Mesodermal cell (in vitro differentiated cells): ENCODE measurements around the gene GRID1.

Experiments
- H3K27ac ChIP-seq: 2 replicates; pipeline ENCODE4 v1.7.0; 2013; ENCODE audit warnings: mild to moderate bottlenecking, low read depth, low read length, moderate library complexity; ENCODE audit not compliant: severe bottlenecking
- H3K36me3 ChIP-seq: 2 replicates; pipeline ENCODE4 v1.7.1; 2013; ENCODE audit warnings: mild to moderate bottlenecking, low read length, moderate library complexity; ENCODE audit not compliant: control insufficient read depth, insufficient read depth
- H3K4me1 ChIP-seq: one replicate; pipeline ENCODE4 v1.7.1; 2013; ENCODE audit warnings: mild to moderate bottlenecking, low read length; ENCODE audit not compliant: insufficient read depth, control insufficient read depth, poor library complexity, severe bottlenecking
- H3K4me3 ChIP-seq: 2 replicates; pipeline ENCODE4 v1.7.0; 2013; ENCODE audit warnings: low read length, control low read depth, mild to moderate bottlenecking; ENCODE audit not compliant: insufficient read depth, poor library complexity, severe bottlenecking; ENCODE audit errors: extremely low read depth
- H3K9me3 ChIP-seq: 2 replicates; pipeline ENCODE4 v1.7.1; 2013; ENCODE audit warnings: mild to moderate bottlenecking, low read length, moderate library complexity; ENCODE audit not compliant: control insufficient read depth
- WGBS, 2 experiments: methylation state at CpG; one replicate each; pipeline ENCODE4 v1.1.5; 2013; ENCODE audit warnings: missing lambda C conversion rate in 2 of 2; ENCODE audit not compliant: insufficient coverage in 2 of 2; 5-methylcytosine and 5-hydroxymethylcytosine counted together

Gene GRID1

DNA sequence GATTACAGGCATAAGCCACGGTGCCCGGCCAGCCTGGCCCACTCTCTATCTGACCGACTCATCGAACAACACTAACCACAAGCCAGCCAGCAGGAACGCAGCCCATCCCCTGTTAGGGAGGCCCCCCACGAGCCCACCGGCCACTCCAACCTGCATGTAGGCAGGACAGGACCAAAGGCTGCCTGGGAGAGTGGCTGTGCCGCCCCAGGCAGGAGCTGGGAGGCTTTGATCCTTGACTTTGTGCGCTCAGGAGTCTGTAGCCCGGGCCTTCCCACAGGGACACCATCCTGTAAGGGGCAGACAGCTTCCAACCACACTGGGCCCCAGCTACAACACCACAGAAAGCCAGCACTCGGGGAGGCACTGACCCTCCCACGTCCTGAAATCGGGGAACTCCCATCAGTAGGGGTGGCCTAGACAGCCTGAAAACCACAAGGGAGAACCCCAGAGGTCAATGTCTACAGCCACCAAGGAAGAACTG, 29.4 kb downstream of the GRID1 start:
- Histone ChIP-seq H3K4me1 (no peaks in the 10 kb centered on the region), H3K36me3 (no peaks in the 10 kb centered on the region), H3K9me3 (no peaks in the 10 kb centered on the region), H3K27ac (no peak overlapping the region), H3K4me3 (no peak overlapping the region)
- WGBS, 2 experiments, result 92 to 97% methylated on average over 11 to 13 of the region's 13 CpGs

DNA sequence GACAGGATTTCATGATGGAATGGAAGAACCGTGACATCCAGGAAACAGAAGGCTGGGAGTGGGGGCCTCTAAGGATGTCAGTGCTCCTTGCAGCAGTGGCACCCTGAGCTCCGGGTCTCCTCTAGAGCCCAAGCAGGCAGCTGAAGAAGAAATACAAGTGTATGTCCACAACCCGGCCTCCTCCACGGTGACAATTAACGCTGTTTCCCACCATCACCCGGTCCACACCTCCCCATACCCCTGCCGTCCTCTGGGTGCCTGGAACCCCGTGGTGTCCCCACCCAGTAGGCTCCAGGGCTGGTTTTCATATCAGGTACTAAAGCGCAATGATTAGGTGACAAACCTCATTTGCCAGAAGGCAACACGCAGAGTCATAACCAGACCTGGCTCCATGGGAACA, 30.3 kb downstream of the GRID1 start:
- no peaks in the 10 kb centered on the region for H3K36me3 ChIP-seq
- 89 to 92% methylated on average over 10 of the region's 10 CpGs for WGBS, 2 experiments

DNA sequence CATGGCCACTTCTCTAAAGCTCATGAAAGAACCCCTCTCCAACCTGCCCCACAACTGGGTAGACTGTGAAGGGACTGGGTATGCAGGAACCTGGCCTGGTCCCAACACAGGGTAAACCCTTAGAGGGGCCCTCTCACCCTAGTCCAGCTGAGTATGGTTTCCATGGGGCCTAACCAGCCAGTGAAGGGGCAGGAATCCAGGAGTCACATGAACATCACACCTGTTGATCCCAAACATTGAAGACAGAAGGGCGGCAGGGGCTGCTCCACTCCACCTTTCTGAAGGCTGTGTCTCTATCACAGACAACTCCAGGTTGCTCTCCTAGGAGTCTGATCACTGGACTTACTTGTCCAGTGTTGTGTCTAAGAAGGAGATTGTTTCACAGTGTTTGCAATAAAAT, 30.8 kb downstream of the GRID1 start:
- Histone ChIP-seq H3K36me3 (no peaks in the 10 kb centered on the region), H3K9me3 (no peaks in the 10 kb centered on the region), H3K27ac (no peak overlapping the region), H3K4me3 (no peak overlapping the region), H3K4me1 (no peaks in the 10 kb centered on the region)
- 100% methylated on average over 1 of the region's 1 CpG; no CpG with 5 or more reads in 1 of the 2 experiments for WGBS, 2 experiments

More for the DNA sequence above, 30.3 kb downstream of the GRID1 start:
- Histone ChIP-seq H3K27ac (no peak overlapping the region), H3K4me3 (no peak overlapping the region), H3K4me1 (no peaks in the 10 kb centered on the region), H3K9me3 (no peaks in the 10 kb centered on the region)

DNA sequence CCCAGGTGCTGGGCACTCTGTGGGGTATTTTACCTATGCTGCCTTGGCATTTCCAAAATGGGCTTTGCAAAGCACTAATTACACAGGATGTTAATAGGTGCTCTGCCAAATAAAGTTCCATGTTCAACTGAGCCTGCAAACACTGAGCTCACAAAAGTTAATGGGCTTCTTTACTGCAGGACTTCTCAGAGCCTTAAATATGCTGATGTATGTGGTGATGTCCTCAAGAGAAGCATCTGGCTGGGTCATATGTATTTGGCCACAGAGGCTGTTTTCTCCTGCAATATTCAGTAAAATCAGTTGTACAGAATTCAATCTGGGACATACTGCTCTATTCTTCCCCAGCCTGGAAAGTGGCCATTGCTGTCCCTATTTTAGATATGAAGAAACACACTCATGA, 31.3 kb downstream of the GRID1 start:
- H3K9me3 ChIP-seq, result no peaks in the 10 kb centered on the region
- H3K4me1 ChIP-seq, result no peaks in the 10 kb centered on the region
- H3K27ac ChIP-seq, result no peak overlapping the region
- no peaks in the 10 kb centered on the region for H3K36me3 ChIP-seq
- H3K4me3 ChIP-seq, result no peak overlapping the region

DNA sequence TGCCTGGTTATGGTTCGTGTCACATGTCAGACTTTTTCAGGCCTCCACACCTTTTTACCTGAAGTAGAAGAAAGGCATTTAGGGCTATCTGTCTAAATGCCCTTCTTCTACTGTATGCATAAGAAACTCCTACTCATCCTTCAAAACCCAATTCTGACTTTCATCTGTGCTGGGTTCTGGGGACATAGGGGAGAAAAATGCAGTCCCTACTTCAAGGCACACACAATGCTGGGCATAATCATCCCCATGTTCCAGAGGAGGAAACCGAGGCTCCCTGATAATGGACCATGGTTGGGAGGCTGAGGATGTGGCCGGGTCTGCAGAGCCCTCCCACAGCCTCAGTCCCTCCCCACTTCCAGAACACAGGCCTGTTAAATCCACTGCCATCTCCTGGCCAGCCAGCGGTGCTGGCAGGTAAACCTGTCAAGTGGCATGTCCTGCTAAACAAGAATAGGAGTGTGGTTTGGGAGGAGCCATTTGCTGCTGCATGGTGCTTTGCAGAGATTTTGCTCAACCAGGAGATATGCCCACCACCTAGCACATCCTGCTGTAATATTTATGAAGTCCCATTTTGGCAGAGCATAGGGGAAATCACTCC, 32.0 kb downstream of the GRID1 start:
- Histone ChIP-seq H3K4me3 (no peak overlapping the region), H3K36me3 (no peaks in the 10 kb centered on the region), H3K27ac (no peak overlapping the region), H3K4me1 (no peaks in the 10 kb centered on the region), H3K9me3 (no peaks in the 10 kb centered on the region)
- WGBS, 2 experiments, result 83% methylated on average over 2 of the region's 4 CpGs; no CpG with 5 or more reads in 1 of the 2 experiments

DNA sequence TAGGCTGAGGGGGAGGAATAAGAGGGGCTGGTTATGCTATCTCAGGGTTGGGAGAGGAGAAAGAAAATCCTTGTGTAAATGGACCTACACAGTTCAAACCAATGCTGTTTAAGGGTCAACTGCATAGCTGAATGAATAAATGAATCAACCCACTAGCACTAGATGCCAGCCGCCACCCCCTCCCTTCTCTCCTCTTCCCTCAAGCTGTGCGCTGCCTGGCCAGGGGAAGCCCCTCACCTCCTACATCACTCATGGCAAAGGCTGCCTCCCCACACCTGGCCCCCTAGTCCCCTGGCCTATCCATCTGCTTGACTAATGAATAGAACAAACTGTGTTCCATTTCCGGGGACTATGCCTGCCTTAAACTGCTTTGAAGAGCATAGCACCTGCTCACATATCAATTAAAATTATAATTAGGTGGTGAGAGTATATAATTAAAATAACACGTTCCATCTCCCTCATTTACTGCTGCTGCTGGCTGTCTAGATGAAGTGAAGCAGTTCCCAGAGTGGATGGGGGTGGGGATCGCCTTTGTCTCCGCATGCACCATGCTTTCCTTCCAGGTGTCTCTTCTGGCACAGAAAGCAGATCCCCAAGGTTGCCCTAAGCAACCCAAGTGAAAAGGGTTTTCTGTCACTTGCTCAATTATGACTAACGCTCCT, 32.6 kb downstream of the GRID1 start:
- no peak overlapping the region for H3K27ac ChIP-seq
- no peaks in the 10 kb centered on the region for H3K36me3 ChIP-seq
- no peak overlapping the region for H3K4me3 ChIP-seq
- H3K9me3 ChIP-seq, result no peaks in the 10 kb centered on the region
- no peaks in the 10 kb centered on the region for H3K4me1 ChIP-seq
- 81 to 88% methylated on average over 3 to 5 of the region's 7 CpGs for WGBS, 2 experiments

DNA sequence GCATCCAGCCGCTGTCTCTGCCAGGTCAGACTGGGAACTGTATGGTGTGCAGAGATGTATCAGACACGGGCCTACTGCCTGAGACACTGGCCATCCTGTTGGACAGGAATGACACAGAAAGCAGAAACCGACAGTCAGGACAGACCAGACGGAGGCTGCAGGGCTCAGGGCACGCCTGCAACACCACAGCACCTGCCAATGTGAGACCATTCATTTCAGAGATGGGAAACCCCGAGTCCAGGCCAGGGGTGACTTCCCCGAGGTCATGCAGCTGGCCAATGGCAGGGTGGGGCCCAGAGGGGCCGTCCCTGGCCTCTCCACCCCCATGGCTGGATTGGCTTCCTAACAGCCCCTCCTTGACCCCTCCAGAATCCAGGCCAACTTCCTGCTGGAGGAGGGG, 34.7 kb downstream of the GRID1 start:
- Histone ChIP-seq H3K36me3 (no peaks in the 10 kb centered on the region), H3K4me1 (no peaks in the 10 kb centered on the region), H3K27ac (no peak overlapping the region), H3K4me3 (no peak overlapping the region), H3K9me3 (no peaks in the 10 kb centered on the region)
- 89 to 92% methylated on average over 5 to 6 of the region's 8 CpGs for WGBS, 2 experiments

DNA sequence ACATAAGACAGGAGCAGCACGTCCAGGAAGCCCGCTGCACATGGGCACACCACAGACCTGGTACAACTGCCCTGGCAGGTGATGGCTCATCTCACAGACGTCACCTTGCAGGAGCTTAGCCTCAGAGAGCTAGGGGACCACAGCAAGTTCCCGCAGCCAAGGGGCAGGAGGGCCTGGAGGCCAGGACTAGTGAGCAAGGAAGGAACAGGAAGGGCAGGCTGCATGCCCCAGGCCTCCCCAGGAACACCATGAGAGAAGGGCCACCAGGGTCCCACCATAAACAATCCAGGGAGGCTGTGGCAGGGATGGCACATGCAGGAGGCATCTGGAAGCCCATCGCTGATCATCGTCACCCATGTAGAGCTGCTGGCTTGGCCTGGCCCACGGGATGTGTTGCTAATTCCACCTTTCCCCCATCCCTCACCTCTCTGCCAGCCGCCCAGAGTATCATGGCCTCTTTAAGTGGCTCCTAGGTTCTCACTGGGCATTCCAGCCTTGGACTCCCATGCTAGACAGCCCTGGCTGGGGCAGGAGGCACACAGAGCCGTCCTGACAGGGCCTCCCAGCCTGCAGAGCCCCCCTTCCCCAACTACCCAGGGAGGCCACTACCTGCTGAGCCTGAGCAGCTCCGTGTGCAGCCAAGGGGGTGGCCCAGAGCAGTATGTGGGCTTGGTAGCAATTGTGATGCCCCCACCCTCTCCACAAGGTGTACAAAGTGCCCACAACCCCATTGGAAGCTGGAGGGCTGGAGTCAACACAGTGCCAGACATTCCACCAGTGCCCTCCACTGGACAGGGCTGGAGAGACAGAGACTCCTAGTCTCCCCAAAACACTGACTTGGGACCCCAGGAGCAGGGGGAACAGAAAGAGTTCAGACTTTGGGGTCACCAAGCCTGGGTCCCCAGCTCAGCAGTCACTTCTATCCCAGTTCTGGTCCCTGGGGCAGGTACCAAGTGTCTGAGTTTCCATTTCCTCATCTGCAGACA, 35.5 kb downstream of the GRID1 start:
- Histone ChIP-seq H3K27ac (no peak overlapping the region), H3K4me3 (no peak overlapping the region), H3K9me3 (no peaks in the 10 kb centered on the region), H3K36me3 (no peaks in the 10 kb centered on the region), H3K4me1 (no peaks in the 10 kb centered on the region)
- 83 to 92% methylated on average over 5 to 9 of the region's 10 CpGs for WGBS, 2 experiments

DNA sequence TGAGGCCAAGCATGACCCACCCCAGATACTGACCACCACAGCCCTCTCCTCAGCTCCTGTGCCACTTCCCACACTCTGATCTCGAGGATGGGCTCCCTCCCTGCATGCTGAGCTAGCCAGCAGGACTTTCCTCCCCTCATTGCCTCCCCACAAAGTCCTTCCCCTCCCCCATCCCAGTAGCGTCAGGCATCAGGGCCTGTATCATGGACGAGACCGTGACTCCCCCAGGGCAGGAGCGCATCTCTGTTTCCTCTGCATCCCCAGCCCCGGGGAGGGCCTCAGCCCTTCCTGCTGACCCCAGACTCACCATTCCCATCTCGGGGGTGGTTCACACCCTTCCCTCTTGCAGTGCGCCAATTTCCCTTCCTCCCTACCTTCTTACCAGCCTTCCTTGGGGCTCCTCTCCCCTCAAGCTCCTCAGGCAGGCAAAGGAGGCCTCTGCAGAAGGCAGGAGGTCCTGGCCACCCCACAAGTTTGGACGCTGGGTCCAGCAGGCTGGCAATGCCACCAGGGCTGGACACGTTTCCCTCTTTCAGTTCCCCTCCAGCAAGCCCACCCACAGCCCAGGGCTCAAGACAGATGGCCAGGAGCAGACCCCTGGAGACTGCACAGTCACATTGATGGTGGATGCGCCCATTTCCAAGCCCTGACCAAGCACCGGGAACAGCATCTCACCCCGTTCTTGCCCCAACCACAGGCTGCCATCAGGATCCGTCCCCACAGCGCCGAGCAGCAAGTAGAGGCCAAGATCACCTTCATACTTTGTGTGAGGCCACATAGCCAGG, 36.5 kb downstream of the GRID1 start:
- Histone ChIP-seq H3K9me3 (no peaks in the 10 kb centered on the region), H3K36me3 (no peaks in the 10 kb centered on the region), H3K27ac (no peak overlapping the region), H3K4me3 (no peak overlapping the region), H3K4me1 (no peaks in the 10 kb centered on the region)
- 89 to 94% methylated on average over 15 to 16 of the region's 16 CpGs for WGBS, 2 experiments

DNA sequence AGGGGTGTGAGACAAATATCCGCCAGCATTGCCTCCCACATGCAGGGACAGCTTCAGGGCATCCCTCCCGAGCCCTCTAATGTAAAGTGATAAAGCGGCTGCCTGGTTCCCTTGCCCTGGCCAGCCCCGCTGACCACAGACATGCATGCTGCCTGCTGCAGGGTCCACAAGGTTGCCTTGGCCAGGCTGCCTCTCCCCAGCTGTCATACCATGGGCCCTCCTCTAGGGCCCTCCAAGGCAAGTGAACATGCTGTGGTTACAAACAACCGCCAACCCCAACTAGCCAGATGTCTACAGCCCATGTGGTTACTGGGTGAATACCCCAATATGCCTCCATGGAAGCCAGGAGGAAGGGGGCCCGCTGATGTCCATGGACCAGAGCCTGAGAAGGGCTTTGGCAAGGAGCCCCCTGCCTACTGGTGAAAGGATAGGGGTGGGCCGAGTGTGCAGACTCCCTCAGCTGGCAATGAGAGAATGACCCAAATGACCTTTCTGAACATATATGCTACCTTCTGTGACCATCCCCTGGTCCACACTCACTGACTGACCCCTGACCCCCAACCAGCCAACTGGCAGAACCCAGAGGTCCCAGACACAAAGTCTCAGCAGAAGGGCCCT, 37.4 kb downstream of the GRID1 start:
- Histone ChIP-seq H3K4me3 (no peak overlapping the region), H3K36me3 (no peaks in the 10 kb centered on the region), H3K4me1 (no peaks in the 10 kb centered on the region), H3K27ac (no peak overlapping the region), H3K9me3 (no peaks in the 10 kb centered on the region)
- 86 to 100% methylated on average over 6 of the region's 7 CpGs for WGBS, 2 experiments
